Astrocyte of the spinal cord (primary cell): ENCODE data around the gene SMAP2.

Experiments
- DNase-seq: peaks from one replicate; pipeline ENCODE4 v3.0.0; 2011; ENCODE audit warnings: low read depth, low spot score
- H3K4me3 ChIP-seq: 2 replicates; pipeline ENCODE4 v1.5.1; 2011; ENCODE audit warnings: low read depth, mild to moderate bottlenecking, low read length, moderate library complexity
- in situ Hi-C: cut with HindIII; loops from 2 replicates; pipeline ENCODE4 v1.10.0; 2017; ENCODE audit warnings: low sequenced_read_pairs
- TF ChIP-seq, protein P1 (sequence below): IDR thresholded peaks from 2 replicates; pipeline ENCODE4 v1.5.1; 2012; ENCODE audit warnings: low read depth, mild to moderate bottlenecking, low read length, inconsistent platforms

SMAP2 gene

DNA sequence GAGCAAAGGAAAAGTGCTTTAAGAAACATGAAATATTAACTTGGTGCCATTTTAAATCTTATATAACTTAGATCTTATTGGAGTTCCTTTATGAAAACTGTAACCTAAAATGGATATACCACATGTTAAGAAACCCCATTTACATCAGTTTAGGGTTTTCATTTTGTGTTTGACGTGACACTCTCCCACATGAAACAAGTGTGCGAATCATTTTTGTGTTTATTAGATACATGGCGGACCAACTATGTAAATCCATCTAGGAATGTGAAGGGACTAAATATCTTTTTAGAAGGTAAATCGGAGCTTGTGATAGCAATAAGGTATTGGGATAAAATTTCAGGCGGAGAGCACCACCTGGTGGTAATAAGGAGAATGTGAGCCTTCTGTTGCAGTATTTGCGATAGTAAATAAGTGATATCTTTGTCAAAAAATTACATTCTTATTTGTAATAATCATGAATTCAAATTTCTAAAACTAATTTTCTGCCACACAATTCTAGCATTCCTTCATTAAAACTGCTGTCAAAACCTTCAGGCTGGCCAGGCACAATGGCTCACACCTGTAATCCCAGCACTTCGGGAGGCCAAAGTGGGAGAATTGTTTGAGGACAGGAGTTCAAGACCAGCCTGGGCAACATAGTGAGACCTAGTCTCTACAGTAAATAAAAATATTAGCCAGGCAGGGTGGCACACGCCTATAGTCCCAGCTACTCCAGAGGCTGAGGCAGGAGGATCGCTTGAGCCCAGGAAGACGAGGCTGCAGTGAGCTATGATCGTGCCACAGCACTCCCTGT is 31.3 kb downstream of the SMAP2 start:
- DNase-seq, result peak; percentile 71
- TF ChIP-seq, protein P1, sequence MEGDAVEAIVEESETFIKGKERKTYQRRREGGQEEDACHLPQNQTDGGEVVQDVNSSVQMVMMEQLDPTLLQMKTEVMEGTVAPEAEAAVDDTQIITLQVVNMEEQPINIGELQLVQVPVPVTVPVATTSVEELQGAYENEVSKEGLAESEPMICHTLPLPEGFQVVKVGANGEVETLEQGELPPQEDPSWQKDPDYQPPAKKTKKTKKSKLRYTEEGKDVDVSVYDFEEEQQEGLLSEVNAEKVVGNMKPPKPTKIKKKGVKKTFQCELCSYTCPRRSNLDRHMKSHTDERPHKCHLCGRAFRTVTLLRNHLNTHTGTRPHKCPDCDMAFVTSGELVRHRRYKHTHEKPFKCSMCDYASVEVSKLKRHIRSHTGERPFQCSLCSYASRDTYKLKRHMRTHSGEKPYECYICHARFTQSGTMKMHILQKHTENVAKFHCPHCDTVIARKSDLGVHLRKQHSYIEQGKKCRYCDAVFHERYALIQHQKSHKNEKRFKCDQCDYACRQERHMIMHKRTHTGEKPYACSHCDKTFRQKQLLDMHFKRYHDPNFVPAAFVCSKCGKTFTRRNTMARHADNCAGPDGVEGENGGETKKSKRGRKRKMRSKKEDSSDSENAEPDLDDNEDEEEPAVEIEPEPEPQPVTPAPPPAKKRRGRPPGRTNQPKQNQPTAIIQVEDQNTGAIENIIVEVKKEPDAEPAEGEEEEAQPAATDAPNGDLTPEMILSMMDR, result peak; percentile 77
- in situ Hi-C loops, result no loop called here
- no peak overlapping the region for H3K4me3 ChIP-seq

DNA sequence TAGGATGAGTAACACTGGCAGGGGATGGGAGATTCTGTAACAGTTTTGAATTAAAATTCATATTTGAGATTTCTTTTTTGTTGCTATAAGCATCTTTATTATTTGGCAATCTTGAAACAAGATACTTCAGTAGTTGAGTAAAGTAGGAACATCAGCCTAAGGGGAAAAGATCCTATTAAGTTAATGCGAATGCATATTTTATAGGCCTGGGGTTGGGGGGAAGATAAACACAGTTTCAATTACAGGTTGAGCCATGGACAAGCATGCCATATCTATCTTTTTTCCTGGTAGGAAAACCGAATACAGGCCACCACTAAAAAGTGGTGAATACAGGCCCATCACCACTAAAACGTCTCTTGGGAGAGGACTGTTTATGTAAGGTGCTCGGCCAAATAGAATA is 32.3 kb downstream of the SMAP2 start:
- no peak for DNase-seq
- TF ChIP-seq, protein P1, result no peak
- in situ Hi-C loops, result no loop called here
- no peak overlapping the region for H3K4me3 ChIP-seq

- H3K4me3 ChIP-seq, result no peak overlapping the region
- in situ Hi-C loops, result no loop called here
- TF ChIP-seq, protein P1, result no peak
- DNase-seq, result no peak
Observed at GRCh38 chr1:40407453-40407852, 33.9 kb downstream of the SMAP2 start.

DNA sequence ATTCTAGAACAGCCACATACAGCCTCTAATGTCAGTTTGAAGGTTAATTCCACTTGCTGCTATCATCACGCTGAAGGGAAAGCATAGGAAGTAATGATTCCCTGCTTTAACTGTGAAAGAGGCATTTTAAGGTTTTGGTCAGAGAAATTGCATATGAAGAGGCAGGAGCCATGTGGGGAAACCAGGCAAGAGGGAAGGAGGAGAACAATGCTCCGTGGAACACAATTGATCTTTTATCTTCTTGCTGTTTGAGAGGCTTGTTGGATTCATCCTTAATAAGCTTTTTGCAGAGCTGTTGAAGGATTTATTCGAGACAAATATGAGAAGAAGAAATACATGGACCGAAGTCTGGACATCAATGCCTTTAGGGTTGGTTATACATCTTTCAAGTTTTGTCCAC is 35.9 kb downstream of the SMAP2 start:
- TF ChIP-seq, protein P1, result no peak
- in situ Hi-C loops, result no loop called here
- no peak overlapping the region for H3K4me3 ChIP-seq
- no peak for DNase-seq

- TF ChIP-seq, protein P1, result no peak
- in situ Hi-C loops, result no loop called here
- H3K4me3 ChIP-seq, result no peak overlapping the region
- no peak for DNase-seq
Observed at GRCh38 chr1:40411294-40411693, 37.8 kb downstream of the SMAP2 start.

DNA sequence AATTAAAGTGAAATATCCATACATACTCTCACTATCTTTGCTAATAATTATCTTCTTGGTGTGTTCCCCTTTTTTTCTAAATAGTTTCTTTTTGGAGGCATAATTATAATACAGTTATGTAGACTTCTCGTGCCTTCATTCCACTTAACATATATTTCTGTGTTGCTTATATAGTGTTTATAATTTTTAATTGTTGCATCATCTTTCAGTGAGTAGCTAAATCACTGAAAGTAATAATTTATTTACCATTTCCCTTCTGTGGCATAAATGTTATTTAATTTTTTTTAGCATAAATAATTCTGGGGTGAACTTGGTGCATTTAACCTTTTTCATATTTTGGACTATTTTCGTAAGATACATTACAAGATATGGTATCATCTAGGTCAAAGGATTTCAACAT is 38.3 kb downstream of the SMAP2 start:
- TF ChIP-seq, protein P1, result no peak
- DNase-seq, result no peak
- in situ Hi-C loops, result no loop called here
- no peak overlapping the region for H3K4me3 ChIP-seq
